Measurements from ENCODE around the gene ZNF808.

DNA sequence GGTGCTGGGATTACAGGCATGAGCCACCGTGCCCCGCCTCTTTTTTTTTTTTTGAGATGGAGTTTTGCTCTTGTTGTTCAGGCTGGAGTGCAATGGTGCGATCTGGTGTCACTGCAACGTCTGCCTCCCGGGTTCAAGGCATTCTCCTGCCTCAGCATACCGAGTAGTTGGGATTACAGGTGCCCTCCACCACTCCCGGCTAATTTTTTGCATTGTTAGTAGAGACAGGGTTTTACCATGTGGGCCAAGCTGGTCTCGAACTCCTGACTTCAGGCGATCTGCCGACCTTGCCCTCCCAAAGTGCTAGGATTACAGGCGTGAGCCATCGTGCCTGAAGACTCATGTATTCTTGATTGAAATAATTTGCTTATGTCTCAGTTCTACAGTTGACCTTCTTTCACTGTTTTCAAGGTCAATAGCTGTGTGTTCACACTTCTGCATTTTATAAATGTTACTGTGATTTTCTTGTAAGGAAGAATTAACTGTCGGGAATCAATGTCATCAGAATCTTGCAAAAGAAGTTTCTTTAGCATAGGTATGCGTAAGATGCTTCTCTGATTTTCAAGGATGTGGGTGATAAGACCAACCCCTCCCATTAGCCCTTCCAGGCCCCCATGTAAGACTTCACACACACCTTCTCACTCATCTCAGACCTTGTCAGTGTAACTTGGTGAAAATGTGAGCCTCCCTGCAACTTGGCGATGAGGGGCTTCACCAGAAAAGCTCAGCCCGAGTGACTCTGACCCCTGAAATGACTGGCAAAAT lies 29.9 kb downstream of the ZNF808 start:
- TF ChIP-seq, protein P1, sequence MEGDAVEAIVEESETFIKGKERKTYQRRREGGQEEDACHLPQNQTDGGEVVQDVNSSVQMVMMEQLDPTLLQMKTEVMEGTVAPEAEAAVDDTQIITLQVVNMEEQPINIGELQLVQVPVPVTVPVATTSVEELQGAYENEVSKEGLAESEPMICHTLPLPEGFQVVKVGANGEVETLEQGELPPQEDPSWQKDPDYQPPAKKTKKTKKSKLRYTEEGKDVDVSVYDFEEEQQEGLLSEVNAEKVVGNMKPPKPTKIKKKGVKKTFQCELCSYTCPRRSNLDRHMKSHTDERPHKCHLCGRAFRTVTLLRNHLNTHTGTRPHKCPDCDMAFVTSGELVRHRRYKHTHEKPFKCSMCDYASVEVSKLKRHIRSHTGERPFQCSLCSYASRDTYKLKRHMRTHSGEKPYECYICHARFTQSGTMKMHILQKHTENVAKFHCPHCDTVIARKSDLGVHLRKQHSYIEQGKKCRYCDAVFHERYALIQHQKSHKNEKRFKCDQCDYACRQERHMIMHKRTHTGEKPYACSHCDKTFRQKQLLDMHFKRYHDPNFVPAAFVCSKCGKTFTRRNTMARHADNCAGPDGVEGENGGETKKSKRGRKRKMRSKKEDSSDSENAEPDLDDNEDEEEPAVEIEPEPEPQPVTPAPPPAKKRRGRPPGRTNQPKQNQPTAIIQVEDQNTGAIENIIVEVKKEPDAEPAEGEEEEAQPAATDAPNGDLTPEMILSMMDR (IDR thresholded peaks at IDR 0.05; ENCODE audit: poor library complexity), result no peak
- TF ChIP-seq EZH2 (IDR thresholded peaks at IDR 0.05; ENCODE audit: borderline replicate concordance) (no peak), EZH2phosphoT487 (IDR thresholded peaks at IDR 0.05; ENCODE audit: low read depth, severe bottlenecking, unreplicated experiment) (no peak)

All from hepatocyte (in vitro differentiated cells).